Spleen (tissue), 7 donors: ENCODE measurements around the gene TDRD3.

ENCODE experiments used
- POLR2A ChIP-seq, 3 donors: fragments of 450-650 bp; IDR thresholded peaks; one replicate each; pipeline ENCODE4 v1.5.1; 2017; ENCODE audit warnings: antibody characterized with exemption in 3 of 3, mild to moderate bottlenecking in 1 of 3
- POLR2AphosphoS5 ChIP-seq, 3 donors: sonication (generic); formaldehyde crosslinking; IDR thresholded peaks; one replicate each; pipeline ENCODE4 v1.5.1; 2017; ENCODE audit warnings: antibody characterized with exemption in 3 of 3
- TF ChIP-seq, protein P1 (sequence below), 11 experiments: fragments of 200-600 bp in 7 of 11; fragments of 450-650 bp in 4 of 11; sonication (generic) in 4 of 11; IDR thresholded peaks in 8 of 11; conservative IDR thresholded peaks in 3 of 11; 1 replicate in 7 of 11; 2 replicates in 4 of 11; pipeline versions ENCODE4 v1.4.0 to v1.8.0; 2016 to 2021; ENCODE audit warnings: antibody characterized with exemption in 11 of 11, inconsistent platforms in 4 of 11, mild to moderate bottlenecking in 1 of 11
- donor health status: DM: no; HTN: no; CAD: no; lungs with moderate emphysema.
- donor health status: DM: no; HTN: no; CAD: no.
- donor health status: DM: no; HTN: no; CAD: no.

GRCh38 chr13:60370343-60370742 is 26.7 kb upstream of the TDRD3 start:
- TF ChIP-seq, protein P1, sequence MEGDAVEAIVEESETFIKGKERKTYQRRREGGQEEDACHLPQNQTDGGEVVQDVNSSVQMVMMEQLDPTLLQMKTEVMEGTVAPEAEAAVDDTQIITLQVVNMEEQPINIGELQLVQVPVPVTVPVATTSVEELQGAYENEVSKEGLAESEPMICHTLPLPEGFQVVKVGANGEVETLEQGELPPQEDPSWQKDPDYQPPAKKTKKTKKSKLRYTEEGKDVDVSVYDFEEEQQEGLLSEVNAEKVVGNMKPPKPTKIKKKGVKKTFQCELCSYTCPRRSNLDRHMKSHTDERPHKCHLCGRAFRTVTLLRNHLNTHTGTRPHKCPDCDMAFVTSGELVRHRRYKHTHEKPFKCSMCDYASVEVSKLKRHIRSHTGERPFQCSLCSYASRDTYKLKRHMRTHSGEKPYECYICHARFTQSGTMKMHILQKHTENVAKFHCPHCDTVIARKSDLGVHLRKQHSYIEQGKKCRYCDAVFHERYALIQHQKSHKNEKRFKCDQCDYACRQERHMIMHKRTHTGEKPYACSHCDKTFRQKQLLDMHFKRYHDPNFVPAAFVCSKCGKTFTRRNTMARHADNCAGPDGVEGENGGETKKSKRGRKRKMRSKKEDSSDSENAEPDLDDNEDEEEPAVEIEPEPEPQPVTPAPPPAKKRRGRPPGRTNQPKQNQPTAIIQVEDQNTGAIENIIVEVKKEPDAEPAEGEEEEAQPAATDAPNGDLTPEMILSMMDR (IDR thresholded peaks at IDR 0.05 in 8 of 11, conservative IDR thresholded peaks at IDR 0.05 in 3 of 11), result no peak
- TF ChIP-seq POLR2AphosphoS5 (IDR thresholded peaks at IDR 0.05) (no peak), POLR2A (IDR thresholded peaks at IDR 0.05) (no peak)
